CD4-positive, alpha-beta T cell treated with Interleukin-2 at 100 ng/mL for 4 hours (primary cell): ENCODE measurements around the gene WDR1.
A peak's percentile ranks its signal among the peaks of the same experiment; 100 is the strongest.

Experiments used
- DNase-seq: peaks from one replicate; pipeline ENCODE4 v3.0.0-alpha.2; 2020; ENCODE audit warnings: low spot score

Gene WDR1

DNA sequence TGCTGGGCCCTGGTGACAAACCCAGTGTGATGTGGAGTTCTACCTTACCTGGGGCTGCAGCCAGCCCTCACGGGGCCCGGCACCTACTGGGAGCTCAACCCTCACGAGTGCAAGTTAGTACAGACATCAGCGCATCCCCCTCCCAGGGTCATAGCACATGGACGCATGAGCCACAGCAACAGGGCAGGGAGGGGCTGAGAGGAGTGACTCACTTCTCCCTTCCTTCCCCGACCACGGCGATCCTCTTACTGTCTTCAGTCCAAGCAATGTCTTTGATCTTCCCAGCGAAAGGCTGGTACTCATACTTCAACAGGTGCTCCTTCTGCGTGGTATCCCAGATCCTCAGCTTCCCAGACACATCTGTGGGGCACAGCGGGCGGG, 17.8 kb downstream of the WDR1 start:
- DNase-seq = peak; percentile 55

DNA sequence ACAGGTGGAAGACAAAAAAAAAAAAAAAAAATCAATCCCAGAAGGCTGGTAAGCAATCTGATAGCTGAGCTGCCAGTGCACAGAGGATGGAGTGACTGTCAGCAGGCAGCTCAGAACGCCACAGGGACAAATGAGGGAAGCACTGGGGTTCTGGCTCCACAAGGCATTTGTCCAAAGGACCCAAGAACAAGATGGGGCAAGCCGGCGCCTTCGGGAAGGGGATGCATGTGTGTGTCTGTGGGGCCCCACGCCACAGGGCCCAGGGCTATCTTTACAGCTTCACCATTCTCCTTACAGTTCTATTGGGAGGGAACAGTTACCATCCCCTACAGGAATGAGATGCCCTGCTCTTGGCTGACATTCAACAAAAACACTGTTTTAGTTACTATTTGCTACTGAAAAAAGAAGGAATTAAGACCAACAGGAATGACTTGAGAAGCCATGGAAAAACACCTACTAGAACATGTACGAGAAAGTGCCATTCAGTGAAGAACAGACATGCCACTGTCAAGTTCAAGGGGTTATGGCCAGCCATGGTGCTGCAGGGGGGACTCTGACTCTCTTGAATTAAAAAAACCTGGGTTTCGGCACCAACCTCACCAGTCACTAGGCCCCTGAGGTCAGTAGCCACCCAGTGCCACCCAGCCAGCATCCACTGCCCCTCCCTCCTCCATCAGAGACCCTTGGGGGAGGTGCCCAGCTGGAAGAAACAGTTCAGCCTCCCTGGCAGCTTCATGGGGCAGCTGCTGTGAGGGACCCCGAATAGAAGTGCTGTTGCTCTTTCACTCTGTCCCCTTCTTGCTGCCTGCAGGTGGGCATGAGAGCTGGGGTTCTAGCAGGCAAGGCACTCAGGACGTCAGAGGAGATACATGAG, 18.5 kb downstream of the WDR1 start:
- no peak for DNase-seq

GRCh38 chr4:10096978-10097335, 19.6 kb downstream of the WDR1 start:
- DNase-seq = no peak

GRCh38 chr4:10096201-10096977, 20.2 kb downstream of the WDR1 start:
- peak; percentile 91 for DNase-seq

- DNase-seq = peak; percentile 43
Observed at GRCh38 chr4:10095296-10095991, 21.2 kb downstream of the WDR1 start.

DNA sequence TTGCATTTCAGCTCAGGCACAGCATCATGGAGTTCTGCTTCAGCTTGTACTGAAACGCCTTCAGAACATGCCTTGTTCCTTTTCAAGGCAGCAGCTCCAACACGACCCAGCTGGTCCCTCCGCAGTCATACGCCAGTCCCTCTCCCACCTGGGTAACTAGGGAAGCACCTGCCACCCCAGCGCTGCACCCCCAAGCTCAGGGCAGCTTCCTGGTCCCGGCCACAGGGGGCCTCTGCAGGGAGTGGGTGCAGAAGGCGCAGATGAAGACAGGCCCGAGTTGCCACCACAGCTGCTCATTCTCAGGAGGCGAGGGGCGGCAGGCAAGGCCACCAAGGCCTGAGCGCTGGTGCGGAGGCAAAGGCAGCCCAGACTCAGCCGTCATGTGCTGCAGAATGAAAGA, 21.8 kb downstream of the WDR1 start:
- no peak for DNase-seq

GRCh38 chr4:10093801-10094552, 22.6 kb downstream of the WDR1 start:
- no peak for DNase-seq

DNA sequence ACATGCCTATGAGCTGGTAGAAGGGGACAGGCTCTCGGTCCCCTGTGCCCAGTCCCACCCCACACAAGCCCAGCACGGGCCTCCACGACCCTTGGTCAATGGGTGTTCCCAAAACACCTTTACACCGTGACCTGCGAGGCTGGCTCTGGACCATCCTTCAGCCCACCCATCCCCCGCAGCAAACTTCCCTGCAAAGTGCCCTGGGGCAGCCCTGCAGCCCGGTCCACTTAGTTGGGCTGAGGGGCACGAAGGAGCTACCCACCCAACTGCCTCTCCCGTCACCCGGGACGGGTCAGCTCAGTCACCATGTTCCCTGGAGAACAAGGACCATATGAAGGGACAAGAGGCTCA, 23.4 kb downstream of the WDR1 start:
- DNase-seq = no peak

DNA sequence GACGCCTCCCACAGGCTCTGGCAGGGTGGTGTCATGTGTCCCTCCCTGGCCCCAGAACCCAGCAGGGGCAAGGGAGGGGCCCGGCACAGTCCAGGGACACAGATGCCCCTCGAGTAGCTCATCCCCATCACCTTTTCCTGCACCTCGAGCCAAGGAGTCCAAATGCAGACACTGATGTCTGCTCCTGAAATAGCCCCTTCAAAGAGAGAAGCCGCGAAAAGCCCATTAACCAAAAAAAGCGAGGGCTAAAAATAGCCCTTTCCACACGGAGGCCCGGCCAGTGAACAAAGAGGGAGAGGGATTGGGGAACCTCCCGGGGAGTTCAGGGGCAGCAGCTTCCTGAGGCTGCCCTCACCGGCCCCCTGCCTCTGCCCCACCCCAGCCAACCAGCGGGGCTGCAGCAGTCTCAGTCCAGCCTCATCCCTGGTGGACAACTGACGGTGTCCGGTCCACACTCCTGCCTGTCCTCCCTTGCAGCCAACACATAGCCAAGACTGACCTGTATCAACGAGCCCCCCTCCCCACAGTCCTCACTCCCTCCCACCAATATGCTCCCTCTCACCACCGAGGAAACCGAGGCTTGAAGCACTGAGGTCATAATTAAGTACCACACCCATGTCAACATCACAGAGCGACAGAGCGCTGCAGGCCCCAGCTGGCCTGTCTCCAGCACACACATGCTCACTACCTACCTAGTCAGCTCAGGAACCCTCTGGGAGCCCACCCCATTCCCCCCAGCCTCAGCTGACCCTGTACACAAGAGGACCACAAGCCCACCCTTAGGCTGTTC, 23.9 kb downstream of the WDR1 start:
- DNase-seq = no peak

DNA sequence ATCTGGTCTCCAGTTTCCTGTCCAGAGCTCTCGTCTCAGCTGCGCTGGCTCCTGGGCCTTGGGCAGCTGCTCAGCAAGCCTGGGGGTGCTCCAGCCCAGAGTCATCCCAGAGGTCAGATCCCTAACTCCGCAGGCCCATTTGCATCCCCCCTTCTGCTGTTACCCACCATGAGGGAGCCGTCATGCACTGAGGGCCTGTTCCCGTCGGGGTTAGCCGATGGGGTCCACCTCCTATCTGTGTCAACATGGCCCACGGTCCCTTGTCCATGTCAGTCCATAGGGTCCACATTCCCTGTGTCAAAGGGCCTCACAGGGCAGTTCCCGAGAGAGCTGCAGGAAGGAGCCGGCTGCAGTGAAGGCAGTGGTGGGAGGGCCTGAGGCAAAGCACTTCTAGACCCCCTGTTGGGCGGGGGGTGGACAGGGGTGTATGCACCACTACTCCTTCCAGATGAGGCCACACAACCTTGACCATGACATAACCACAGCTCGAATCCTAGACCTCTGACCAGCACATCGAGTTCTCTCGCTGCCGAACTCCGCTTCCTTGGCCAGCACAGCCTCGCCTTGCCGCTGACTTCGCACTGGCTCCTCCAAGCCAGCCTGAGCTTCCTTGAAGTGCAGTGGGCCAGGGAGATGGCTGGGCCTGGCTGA, 24.9 kb downstream of the WDR1 start:
- DNase-seq = no peak

DNA sequence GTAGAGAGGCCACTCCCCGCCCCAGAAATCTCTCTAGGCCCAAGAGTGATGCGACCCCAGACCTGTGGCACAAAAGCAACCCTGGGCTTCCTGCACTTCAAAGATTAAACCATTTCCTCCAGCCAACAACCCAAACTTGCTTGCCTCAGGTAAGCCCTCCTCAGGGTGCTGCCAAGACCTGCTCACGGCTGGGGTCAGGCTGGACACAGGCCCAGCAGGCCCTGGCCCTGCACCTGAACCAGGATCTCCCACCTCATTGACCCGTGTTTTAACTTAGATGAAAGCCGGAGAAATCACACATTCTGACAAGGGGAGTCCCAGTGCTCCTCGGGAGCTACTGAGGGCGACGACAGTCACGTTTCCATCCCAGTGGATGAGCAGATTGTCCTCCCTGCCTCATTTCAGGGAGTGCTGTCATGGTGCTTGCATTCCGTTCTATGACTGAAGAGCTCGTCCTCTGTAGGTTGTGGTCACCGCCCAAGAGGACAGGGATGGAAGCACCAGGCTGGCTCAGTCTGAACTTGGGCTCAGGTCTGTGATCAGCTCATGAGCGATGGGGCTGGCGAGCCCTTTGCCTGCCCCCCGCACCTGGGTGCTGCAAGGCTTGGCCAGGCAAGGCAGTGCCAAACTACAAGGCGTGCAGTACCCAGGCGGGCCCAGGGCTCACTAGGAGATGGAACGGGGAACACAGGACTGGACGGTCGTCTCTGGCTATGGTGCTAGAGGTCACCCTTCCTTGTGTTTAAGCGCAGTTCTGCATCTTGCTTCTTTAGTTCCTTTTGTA, 25.9 kb downstream of the WDR1 start:
- DNase-seq = no peak

- DNase-seq = no peak
Observed at GRCh38 chr4:10089346-10089745, 27.3 kb downstream of the WDR1 start.

DNA sequence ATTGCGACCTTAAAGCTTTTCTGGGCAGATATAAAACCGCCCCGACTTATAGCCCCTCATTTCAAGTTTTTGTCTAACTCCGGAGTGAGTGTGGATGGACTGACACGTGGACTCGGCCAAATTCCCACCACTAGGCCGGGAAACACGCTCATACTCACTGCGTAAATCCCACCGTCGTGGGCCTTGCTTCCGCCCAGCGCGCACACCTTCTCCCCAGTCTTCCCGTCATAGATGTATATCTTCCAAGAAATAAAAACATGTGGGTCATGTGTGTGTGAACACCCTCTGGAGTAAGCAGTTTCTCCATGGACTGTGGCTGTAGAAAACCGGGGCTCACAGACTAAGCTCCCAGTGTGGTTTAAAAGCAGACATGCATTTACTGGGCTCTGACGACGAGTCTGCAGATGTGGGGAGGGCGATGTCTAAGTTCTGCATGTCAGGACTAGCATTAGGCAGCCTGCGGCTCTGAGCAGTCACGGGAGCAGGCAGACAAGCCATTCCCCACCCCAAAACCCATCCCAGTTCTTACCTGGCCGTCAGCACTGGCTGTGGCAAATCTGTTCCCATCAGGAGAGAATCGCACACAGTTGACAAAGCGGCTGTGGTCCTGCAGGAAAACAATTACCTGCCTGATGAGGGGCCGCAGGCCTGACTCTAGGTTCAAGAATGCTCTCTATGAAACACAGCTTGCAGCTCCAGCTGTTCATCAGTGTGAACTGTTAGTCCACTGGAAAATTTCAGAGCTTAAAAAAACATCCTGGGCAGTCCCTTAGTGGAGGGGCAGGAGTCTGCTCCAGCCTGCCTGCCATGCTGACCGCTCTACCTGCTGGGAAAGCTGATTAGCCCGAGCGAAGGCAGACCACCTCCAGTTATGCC, 28.2 kb downstream of the WDR1 start:
- DNase-seq = no peak

DNA sequence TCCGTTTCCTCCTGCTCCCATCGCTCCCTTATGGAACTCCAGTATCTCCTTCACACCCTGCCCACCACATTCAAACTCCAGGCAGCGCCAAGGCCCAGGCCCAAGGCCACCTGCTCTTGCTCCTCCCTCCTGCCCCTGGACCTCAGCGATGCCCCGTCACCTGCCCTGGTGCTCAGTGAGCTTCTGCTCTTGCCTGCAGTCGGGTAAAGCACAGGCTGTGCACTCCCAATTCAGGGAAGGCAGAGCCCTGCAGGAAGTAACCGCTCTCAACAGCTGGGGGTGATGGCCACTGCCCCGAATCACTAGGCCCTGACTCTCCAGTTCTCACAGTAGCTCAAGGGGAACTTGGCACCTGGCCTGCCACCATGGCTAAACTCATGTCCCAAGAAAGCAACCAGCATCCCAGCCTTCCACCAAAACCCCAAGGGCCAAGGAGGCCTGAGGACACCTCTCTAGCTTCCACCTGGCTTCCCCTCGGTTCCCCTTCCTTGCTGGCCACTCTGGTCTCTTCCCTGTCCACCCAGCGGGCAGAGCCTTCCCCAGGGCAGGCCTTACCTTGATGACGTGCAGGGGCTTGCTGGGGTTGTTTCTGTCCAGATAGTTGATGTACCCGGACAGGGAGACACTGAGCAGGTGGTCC, 29.3 kb downstream of the WDR1 start:
- DNase-seq = no peak

DNA sequence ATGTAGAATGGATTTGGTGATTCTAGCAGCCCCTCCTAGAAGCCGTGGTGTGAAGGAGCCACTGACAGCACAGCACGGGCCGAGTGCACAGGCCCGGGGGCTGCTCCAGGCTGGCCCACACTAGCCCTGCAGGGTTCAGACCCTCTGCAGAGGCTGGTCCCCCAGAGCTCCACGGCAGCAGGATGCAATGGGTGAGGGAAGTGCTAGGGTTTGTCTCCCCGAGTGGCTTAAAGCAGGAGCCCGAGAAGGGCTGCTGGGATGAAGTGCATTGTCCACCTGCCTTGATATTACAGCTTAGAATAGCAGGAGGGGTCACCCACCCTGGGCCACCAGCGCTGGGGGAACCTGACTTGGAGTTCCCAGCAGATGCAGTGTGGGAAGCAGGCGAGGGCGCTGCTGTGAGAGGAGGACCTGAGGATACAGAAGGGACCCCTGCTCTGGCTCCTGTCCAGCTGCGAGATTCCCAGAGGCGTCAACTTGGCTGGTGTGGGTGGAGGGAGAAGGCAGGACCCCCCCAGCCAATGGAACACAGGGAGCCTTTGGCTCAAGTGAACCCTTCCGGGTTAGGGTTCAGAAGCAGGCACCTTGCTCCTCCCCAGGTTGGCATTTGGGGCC, 30.0 kb downstream of the WDR1 start:
- DNase-seq = no peak

- DNase-seq = no peak
Observed at GRCh38 chr4:10085828-10086505, 30.6 kb downstream of the WDR1 start.

GRCh38 chr4:10085386-10085785, 31.2 kb downstream of the WDR1 start:
- DNase-seq = no peak
